GM18867 (cell line): ENCODE data around the gene FBXO36.

Experiments
- ATAC-seq: cut with Tn5 transposase; IDR thresholded peaks from one replicate; pipeline ENCODE4 v1.9.1; 2021; ENCODE audit warnings: mild to moderate bottlenecking, moderate library complexity; ENCODE audit not compliant: unreplicated experiment

FBXO36 gene

DNA sequence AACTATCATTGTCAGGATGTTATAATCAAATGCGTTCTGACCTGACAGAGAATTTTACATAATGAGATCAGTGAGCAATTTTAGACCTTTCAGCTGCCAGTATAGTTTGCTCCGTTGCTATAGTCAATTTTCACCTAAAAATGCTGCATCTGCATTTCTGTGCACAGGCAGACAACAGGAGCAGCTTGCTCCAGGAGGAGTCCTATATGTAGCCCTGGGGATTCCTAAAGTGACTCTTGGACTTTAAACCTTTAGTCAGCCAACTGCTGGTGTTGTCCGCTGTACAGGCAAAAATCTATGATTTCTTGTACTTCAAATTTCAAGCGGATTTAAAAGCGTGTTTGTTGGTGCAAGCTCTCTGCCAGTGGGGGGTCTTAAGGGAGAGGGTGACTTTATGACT lies 120.7 kb downstream of the FBXO36 start:
- ATAC-seq = no peak

DNA sequence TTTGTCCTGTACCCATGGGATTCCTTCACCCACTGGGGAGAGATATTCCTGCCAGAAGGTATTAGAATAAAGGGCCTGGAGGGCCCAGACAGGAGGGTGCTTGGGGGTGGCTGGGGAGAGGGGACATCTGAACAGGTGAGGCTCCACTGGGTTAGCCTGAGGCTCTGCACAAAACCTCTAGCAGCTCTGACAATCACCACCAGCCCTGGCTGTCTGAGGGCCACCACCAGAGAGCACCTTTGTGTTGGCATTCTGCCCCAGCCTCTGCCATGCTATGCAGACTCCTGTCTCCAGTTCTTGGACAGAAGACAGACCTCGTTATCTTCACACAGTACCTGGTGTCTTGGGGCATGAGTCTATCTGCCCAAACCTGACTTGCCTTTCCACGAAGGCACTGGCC lies 121.2 kb downstream of the FBXO36 start:
- ATAC-seq = no peak

DNA sequence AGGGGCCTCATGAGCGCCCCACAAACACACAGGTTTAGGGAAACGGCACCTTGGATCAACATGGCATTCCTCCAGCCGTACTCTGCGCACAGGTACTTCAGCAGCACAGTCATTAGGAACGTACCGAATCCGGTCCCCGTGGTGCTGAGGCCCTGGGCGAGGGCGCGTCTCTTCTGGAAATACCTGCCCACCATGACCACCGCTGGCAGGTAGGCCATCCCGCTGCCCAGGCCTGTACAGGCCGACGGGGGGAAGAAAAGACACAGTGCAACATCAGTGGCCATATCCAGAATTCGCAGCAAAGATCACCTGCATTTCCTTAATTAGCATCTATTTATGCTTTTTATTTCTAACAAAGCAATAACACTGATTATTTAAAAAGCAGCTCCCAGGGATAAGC lies 124.2 kb downstream of the FBXO36 start:
- ATAC-seq = no peak

DNA sequence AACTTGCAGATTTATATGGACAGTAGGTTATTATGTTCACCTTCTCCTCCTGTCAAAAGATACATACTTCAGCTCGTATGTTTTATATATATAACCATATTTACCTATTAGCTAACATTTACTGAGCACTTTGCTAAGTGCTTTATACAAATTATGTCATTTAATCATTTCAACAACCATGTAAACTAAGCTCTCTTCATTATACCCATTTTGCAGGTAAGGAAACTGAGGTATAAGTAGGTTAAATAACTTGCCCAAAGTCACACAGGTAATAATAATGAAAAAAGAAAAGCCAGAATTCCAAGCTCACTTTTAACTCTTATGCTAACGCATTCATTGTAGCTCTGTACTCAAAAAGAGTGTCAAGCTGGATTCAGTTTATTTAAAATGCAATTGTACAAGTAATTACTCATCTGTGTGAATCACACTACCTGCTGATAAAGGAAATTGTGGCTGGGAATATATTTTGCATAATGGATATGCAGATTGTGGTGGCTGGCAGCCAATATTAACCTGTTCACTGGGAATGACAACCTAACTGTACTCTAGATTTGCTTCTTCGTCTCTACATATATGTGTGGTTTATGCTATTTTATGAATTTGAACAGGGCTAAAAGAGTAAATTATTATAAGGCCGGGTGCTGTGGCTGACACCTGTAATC lies 125.8 kb downstream of the FBXO36 start:
- ATAC-seq = no peak

DNA sequence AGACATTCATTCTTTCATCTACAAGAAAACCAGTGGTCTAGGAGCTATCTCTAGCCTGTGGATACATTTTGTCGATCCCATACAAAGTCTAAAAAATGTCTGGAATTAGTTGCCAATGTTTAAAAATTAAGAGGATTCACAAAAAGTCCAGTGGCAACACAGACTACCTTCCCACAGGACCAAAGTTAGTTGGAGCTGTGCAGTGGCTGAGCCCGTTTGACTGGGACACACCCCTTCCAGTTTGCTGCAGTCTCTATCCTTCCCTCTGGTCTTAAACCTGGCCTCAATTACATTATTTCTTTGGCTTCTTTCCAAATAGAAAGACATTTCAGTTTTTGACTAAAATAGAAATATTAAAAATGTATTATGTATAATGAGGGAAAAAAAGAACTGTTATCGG lies 127.8 kb downstream of the FBXO36 start:
- ATAC-seq = no peak

DNA sequence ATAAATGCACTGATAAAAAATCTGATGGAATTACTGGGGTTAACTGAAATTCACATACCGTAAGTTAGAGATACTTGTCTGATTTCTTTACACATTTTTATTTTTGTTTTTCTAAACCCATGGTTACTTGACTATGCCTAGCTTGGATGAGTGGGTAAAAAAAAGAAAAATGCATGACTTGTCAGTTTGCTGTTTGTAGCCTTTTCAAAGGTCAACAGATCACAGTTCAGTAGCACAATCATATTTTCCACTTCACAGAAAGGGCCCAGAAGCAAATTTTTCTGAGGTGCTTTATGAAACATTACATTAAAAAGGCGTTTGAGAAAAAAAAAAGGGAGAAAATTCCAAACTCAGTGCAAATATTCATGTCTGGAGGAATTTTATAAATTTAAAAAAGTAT lies 130.0 kb downstream of the FBXO36 start:
- no peak for ATAC-seq

DNA sequence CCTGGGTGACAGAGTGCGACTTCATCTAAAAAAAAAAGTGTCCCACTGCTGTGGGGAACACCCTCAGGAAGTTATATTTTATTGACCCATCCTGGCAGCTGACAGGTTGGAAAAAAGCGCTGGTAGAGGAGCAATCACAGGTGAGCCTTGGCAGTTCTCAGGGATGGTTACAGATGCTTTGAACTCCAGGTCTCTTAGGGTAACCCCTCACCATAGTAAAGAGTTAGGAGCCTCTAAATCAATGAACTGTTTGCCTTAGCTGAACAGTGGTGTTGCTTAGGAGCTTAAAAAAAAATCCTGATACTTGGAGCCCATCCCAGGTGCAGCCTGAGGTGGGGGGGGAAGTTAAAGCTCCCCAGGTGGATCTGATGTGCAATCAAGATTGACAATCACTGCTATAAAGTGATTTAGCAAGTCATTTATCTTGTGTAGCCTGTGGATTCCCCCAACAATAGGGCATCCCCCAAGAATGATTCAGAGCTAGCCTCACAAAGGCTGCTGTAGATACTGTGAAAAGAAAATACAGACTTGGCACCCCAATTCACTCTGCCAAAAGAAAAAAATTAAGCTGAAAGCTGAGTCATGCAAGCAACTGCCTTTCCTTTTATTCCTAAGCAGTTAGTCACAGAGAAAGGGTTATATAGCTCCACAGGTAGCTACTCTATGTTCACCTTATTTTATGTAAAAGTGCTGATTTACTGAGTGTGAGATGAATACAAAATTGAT lies 131.6 kb downstream of the FBXO36 start:
- ATAC-seq = no peak

DNA sequence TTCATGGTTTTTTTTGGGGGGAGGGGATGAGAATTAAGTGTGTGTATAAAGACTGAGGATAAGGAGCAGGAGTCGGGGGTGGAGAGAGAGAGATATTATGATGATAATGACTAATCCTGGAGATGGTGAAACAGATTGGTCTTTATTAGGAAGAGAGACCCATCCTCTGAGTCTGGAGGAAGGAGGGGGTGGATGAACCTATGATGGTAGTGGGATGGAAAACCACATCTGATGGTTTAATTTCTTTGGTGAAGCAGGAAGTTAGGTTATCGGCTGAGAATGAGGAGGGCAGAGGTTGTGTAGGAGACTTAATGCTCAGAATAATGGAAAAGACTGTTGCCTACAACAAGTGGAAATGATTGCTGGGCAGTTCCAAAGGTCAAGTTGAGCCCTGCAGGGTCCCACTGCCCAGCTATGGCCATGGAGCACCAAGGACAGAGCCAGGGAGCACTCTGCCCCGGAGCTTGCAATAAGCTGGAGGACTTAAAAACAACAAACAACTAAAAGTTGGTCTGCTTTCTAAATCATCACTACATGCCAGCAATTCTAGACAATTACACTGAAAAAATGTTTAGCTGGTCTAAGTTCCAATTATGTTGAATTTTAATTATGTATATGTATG lies 138.5 kb downstream of the FBXO36 start:
- no peak for ATAC-seq
